GM18861 (cell line): ENCODE measurements around the gene TBC1D1.

Experiments used
- ATAC-seq: cut with Tn5 transposase; IDR thresholded peaks from one replicate; pipeline ENCODE4 v1.9.1; 2021; ENCODE audit not compliant: unreplicated experiment

Gene TBC1D1

GRCh38 chr4:38095691-38096090 lies 204.8 kb downstream of the TBC1D1 start:
- ATAC-seq = no peak

- no peak for ATAC-seq
These were observed 206.9 kb downstream of the TBC1D1 start for GRCh38 chr4:38097818-38098217.

GRCh38 chr4:38099020-38099600 lies 208.2 kb downstream of the TBC1D1 start:
- no peak for ATAC-seq

DNA sequence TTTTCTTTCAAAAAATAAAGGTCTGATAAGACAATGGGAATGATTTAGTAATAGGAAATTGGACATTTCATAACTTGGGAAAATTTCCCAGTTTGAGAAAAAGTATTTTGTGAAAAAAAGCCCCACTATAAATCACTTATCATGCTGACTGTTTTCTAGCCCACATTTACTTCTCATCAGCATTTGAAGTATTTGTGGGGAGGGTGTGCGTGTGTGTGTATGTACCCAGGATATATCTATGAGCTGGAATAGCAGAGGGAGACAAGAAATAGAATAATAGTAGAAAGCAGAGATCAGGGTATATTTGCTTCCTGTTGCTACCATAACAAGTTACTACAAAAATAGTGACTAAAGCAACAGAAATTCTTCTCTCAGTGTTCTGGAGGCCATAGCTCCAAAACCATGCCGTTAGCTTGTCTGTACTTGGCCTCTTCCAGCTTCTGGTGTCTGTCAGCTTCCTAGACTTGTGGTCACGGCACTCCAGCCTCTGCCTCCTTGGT lies 209.1 kb downstream of the TBC1D1 start:
- no peak for ATAC-seq

GRCh38 chr4:38100474-38101255 lies 209.8 kb downstream of the TBC1D1 start:
- ATAC-seq = no peak

DNA sequence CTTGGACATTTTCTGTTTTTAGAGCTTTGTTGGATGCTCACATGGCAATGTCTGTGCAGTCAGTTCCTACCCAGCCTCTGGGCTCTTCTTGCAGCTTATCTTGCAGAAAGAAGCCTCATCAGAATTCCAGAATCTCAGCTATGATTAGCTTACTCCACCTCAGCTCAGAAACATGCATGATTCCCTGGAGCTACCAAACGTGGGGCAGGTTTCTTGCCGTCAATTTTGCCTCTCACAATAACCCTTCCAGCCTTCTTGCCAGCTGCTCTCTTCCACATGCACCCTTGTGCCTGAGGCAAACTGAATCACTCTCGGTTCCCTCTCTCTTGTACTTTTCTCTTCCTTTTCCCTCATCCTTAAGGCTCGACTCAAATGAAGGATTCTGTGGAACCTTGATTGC lies 210.7 kb downstream of the TBC1D1 start:
- no peak for ATAC-seq

DNA sequence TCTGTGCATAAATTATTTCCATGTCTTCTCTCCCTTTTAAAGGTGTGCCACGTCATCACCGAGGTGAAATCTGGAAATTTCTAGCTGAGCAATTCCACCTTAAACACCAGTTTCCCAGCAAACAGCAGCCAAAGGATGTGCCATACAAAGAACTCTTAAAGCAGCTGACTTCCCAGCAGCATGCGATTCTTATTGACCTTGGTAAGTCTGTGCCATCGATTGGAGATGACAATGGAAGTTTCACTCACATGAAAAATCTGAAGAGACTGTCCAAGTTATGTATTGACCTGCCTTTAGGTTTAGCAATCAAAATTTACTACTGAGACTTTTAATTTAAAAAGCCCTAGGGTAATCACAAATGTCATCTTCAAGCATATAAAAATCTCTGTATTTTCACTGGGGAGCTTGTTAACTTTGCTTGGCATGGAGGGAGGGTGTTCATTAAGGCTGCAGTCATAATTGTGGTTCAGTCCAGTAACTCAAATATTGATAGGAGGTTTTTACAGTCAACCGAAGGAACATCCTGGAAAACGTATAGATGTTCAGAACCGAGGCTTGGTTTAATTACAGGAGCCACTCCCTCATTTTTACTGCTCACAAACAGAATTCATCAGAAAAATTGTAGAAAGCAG lies 212.2 kb downstream of the TBC1D1 start:
- ATAC-seq = no peak

- ATAC-seq = peak; percentile 96
These were observed 214.8 kb downstream of the TBC1D1 start for GRCh38 chr4:38105475-38106220.

DNA sequence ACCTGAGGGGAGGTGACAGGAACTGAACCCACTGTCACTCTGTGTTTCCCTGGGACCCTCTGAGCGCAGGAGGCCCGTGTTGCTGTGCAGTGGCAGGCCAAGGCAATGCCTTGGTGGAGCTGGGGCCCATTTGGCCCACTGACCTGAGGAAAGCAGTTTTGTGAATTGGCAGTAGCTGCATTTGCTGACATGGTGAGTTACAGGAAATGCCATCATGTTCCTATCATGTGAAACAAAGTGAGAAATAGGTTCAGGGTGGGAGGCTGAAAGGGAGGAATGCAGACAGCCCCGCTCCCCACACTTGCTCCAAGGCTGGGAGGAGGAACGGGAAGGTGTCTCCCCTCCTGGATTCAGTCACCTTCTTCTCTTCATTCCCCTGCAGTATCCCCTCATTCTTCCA lies 215.4 kb downstream of the TBC1D1 start:
- no peak for ATAC-seq

GRCh38 chr4:38106886-38107514 lies 216.1 kb downstream of the TBC1D1 start:
- ATAC-seq = no peak

DNA sequence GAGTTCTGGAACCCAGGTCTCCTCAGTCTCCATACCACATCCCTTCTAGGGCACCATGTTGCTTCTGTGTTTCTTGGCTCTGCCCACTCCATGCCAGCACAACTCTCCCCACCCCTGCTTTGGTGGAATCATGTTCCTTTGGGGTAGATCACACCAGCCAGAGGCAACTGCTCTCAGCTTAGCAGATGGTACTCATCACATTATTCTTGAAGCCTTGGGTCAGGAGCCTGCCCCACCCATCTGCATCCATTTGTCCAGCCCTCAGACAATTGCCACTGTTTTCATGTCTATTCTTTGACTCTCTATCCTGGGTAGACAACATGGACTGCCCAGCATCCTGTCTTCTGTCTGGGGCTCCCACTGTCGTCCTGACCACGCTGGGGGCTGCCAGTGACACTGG lies 216.9 kb downstream of the TBC1D1 start:
- ATAC-seq = no peak

- ATAC-seq = no peak
These were observed 218.5 kb downstream of the TBC1D1 start for GRCh38 chr4:38109370-38109769.

DNA sequence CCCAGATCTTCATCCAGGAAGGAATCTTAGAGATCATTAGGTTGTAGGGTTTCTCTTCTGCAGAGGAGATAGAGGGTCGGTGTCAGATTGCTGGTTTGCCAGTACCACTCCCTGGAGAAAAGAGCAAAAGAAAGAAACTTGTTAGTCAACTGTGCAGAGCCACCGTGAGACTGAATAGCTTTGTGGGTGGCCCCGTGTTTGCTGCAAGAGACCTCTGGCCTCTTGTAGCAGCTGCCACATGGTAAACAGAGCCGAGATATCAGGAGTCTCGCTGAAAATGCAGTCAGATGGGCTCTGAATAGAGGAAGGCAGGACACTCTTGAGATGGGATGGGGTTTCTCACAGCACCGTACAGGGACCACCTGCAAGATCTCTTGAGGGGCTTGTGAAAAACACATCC lies 219.0 kb downstream of the TBC1D1 start:
- no peak for ATAC-seq

GRCh38 chr4:38111024-38111423 lies 220.1 kb downstream of the TBC1D1 start:
- ATAC-seq = no peak

DNA sequence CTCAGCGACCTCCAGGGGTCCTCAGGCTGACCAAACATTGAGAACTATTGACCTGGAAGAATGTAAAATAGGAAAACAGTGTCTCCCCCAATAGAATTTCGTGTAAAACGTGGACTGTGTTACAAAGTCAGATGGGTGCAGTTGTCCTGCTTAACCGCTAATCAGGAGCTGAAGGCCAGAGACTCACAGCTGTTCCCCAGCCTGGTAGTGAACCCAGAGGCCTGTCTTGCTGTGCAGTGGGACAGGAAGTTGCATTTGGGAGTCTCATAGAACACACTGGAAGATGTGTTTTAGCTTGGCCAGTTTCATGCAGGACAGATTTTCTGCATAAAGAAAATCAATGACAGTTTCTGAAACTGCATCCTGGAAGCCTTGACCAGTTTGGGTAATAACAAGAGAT lies 220.8 kb downstream of the TBC1D1 start:
- no peak for ATAC-seq

GRCh38 chr4:38113132-38113531 lies 222.2 kb downstream of the TBC1D1 start:
- ATAC-seq = no peak

DNA sequence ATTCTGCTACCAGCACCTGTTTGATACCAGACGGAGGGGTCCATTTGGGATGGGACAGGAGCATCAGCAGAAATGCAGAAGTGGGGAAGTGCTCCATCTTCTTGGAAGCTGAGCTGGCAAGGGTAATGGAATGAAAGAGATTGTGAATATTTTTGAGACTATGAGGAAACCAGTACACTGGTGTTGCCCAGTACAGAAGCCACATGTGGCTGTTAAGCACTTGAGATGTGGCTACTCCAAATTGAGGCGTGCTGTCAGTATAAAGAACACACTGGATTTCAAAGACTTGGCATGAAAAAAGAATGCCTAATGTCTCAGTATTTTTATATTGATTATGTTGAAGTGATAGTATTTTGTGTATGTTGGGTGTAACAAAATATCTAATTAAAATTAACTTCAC lies 222.7 kb downstream of the TBC1D1 start:
- no peak for ATAC-seq

GRCh38 chr4:38114386-38115150 lies 223.7 kb downstream of the TBC1D1 start:
- no peak for ATAC-seq

DNA sequence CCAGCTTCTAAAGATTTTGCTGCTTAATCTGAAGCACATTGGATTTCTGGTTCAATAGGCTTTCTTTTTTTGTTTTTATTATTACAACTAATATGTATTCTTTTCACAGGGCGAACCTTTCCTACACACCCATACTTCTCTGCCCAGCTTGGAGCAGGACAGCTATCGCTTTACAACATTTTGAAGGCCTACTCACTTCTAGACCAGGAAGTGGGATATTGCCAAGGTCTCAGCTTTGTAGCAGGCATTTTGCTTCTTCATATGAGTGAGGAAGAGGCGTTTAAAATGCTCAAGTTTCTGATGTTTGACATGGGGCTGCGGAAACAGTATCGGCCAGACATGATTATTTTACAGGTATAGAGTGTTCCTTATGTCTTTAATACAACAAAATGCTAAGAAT lies 224.7 kb downstream of the TBC1D1 start:
- ATAC-seq = no peak

DNA sequence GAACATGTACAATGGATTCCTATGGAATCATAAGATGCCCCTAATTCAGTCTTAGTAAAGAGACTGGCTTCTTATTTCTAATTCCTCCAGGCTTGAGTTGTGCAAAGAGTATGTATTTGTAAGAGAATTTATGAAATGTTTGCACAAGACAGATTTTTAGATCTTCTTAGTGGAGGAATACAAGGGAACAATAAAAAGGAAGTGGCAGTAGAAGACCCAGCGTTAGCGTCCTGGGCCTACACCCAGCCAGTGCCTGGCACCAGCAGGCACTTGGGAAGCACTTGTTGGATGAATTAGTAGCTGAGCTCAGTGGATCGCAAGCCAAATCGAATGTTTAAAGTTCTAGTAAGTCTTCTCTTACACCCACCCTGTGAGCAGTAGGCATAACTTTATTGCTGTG lies 226.7 kb downstream of the TBC1D1 start:
- ATAC-seq = no peak
